ENCODE results near the gene PLCG1. TPM values are rescaled to one million over a fixed set of nuclear protein-coding genes. Genes with fewer than 3 reads are reported as not detected.

The PLCG1 gene
- total RNA-seq, 2 experiments from 2014 or later: 387 to 404 TPM

DNA sequence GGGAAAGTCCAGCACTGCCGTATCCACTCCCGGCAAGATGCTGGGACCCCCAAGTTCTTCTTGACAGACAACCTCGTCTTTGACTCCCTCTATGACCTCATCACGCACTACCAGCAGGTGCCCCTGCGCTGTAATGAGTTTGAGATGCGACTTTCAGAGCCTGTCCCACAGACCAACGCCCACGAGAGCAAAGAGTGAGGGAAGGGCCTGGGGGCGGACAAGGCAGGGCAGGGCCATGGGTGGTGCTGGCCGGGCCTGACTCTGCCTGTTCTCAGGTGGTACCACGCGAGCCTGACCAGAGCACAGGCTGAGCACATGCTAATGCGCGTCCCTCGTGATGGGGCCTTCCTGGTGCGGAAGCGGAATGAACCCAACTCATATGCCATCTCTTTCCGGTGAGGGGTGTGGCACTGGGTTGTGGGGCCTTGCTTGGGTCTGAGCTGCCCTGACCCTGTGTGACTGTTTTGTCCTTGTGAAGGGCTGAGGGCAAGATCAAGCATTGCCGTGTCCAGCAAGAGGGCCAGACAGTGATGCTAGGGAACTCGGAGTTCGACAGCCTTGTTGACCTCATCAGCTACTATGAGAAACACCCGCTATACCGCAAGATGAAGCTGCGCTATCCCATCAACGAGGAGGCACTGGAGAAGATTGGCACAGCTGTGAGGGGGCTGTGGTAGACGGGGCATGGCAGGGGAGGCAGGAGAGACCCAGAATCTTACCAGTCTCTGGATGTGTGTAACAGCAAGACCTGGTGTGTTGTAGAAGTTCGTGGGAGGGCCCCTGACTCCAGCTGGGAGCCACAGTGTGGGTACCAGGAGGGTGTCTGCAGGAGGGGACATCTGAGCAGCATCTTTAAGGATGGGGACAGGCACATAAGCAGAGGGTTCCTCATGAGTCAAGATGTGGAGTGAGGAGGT is 29.1 kb downstream of the PLCG1 start:
- Histone ChIP-seq H3K27ac (ENCODE audit: low read depth in 1 of 2, low read length in 2 of 2) (peak overlapping the region; percentile 3 to 44), H3K4me3 (ENCODE audit: low read length) (no peak overlapping the region), H3K27me3 (ENCODE audit: control insufficient read depth in 1 of 2, insufficient read depth in 2 of 2, low read length in 2 of 2) (no peaks in the 10 kb centered on the region), H3K4me1 (ENCODE audit: insufficient read depth, low read length) (peaks cover 67% of the 10 kb centered on the region), H3K9me3 (ENCODE audit: control insufficient read depth in 1 of 2, insufficient read depth in 1 of 2, low read length in 2 of 2) (no peaks in the 10 kb centered on the region), H3K36me3 (ENCODE audit: insufficient read depth, low read length) (peaks cover 99% of the 10 kb centered on the region)
- H3K27ac Mint-ChIP-seq: peak overlapping the region; percentile 96
- CTCF ChIA-PET: interaction anchor here (1.8 kb wide), 1 partner anchor 31 kb away, joined by 5 read pairs; no protein-coding TSS in a partner anchor
- no peaks in the 10 kb centered on the region for H3K27me3 Mint-ChIP-seq
- H3K36me3 Mint-ChIP-seq (ENCODE audit: low read depth): peaks cover 96% of the 10 kb centered on the region
- POLR2A ChIA-PET: interaction anchor here (1.2 to 2.0 kb wide), 2 partner anchors 9 to 25 kb away, joined by 3 to 7 read pairs; no protein-coding TSS in a partner anchor
- ATAC-seq (ENCODE audit: poor library complexity) (no peak), DNase-seq (no peak)
- no peak for TF ChIP-seq CTCF (IDR thresholded peaks at IDR 0.05)
- no peaks in the 10 kb centered on the region for H3K9me3 Mint-ChIP-seq
- H3K4me3 Mint-ChIP-seq: no peak overlapping the region
- intact Hi-C loops (cut with DNase I, micrococcal nuclease): no loop called here
- H3K4me1 Mint-ChIP-seq (ENCODE audit: low read depth): peaks cover 48% of the 10 kb centered on the region

- Mint-ChIP-seq H3K4me3 (no peak overlapping the region), H3K36me3 (ENCODE audit: low read depth) (peaks cover 97% of the 10 kb centered on the region), H3K27me3 (no peaks in the 10 kb centered on the region), H3K9me3 (no peaks in the 10 kb centered on the region), H3K27ac (peak overlapping the region; percentile 96), H3K4me1 (ENCODE audit: low read depth) (peaks cover 41% of the 10 kb centered on the region)
- no peak overlapping the region for H3K4me3 ChIP-seq (ENCODE audit: low read length)
- H3K27me3 ChIP-seq (ENCODE audit: control insufficient read depth in 1 of 2, insufficient read depth in 2 of 2, low read length in 2 of 2): no peaks in the 10 kb centered on the region
- CTCF ChIA-PET: interaction anchor here (1.8 kb wide), 1 partner anchor 32 kb away, joined by 5 read pairs; no protein-coding TSS in a partner anchor
- peak overlapping the region in 1 of 2 donors; percentile 3 for H3K27ac ChIP-seq (ENCODE audit: low read depth in 1 of 2, low read length in 2 of 2)
- TF ChIP-seq CTCF (IDR thresholded peaks at IDR 0.05): no peak
- no peak for DNase-seq
- no peak for ATAC-seq (ENCODE audit: poor library complexity)
- no peaks in the 10 kb centered on the region for H3K9me3 ChIP-seq (ENCODE audit: control insufficient read depth in 1 of 2, insufficient read depth in 1 of 2, low read length in 2 of 2)
- POLR2A ChIA-PET: interaction anchor here (1.2 to 2.0 kb wide), 3 partner anchors 9 to 26 kb away, joined by 3 to 7 read pairs (median 3); no protein-coding TSS in a partner anchor
- peaks cover 61% of the 10 kb centered on the region for H3K4me1 ChIP-seq (ENCODE audit: insufficient read depth, low read length)
- intact Hi-C loops (cut with DNase I, micrococcal nuclease): no loop called here
- peaks cover 99% of the 10 kb centered on the region for H3K36me3 ChIP-seq (ENCODE audit: insufficient read depth, low read length)
Measured at GRCh38 chr20:41167118-41167470, 29.8 kb downstream of the PLCG1 start.

DNA sequence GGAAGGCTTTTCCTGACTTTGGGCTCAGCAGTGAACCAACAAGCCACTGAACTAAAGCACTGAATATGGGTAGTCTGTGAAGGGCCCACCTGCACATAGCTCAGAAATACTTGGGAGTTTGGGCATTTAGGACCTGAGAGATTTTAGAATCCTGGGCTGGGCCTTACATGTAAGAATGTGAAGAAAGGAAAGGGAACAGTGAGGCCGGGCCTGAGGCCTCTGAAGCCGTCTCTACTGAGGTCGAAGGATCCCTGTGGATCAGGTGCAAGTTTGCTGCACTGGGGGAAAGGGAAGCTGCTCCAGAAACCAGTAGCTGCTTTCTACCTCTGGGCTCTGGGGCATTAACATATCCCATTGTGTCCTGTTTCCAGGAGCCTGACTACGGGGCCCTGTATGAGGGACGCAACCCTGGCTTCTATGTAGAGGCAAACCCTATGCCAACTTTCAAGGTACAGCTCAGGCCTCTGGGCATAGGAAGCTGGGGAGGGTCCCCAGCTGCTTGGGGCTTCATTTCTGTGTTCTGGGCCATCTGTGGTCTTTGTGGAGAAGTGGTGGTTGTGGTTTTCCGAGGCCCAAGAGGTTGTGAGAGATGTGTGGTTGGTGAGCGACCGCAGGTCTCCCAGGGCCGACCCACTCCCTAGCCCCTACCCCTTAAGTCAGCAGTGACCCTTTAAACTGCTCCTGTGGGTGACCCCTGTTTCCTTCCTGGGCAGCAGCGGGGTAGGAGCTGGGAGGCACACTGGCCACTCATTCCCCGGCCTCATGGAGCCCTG is 30.3 kb downstream of the PLCG1 start:
- ChIA-PET CTCF (interaction anchor here (1.8 kb wide), 1 partner anchor 32 kb away, joined by 5 read pairs; no protein-coding TSS in a partner anchor), POLR2A (interaction anchor here (1.2 to 2.0 kb wide), 3 partner anchors 8 to 26 kb away, joined by 3 to 7 read pairs (median 3); no protein-coding TSS in a partner anchor)
- no peaks in the 10 kb centered on the region for H3K27me3 Mint-ChIP-seq
- Histone ChIP-seq H3K4me1 (ENCODE audit: insufficient read depth, low read length) (peaks cover 60% of the 10 kb centered on the region), H3K27ac (ENCODE audit: low read depth in 1 of 2, low read length in 2 of 2) (peak overlapping the region; percentile 23 to 58), H3K4me3 (ENCODE audit: low read length) (no peak overlapping the region), H3K27me3 (ENCODE audit: control insufficient read depth in 1 of 2, insufficient read depth in 2 of 2, low read length in 2 of 2) (no peaks in the 10 kb centered on the region), H3K9me3 (ENCODE audit: control insufficient read depth in 1 of 2, insufficient read depth in 1 of 2, low read length in 2 of 2) (no peaks in the 10 kb centered on the region), H3K36me3 (ENCODE audit: insufficient read depth, low read length) (peaks cover 99% of the 10 kb centered on the region)
- intact Hi-C loops (cut with DNase I, micrococcal nuclease): no loop called here
- DNase-seq (no peak), ATAC-seq (ENCODE audit: poor library complexity) (no peak)
- H3K27ac Mint-ChIP-seq: peak overlapping the region; percentile 96
- no peaks in the 10 kb centered on the region for H3K9me3 Mint-ChIP-seq
- H3K4me3 Mint-ChIP-seq: no peak overlapping the region
- H3K36me3 Mint-ChIP-seq (ENCODE audit: low read depth): peaks cover 97% of the 10 kb centered on the region
- no peak for TF ChIP-seq CTCF (IDR thresholded peaks at IDR 0.05)
- peaks cover 37% of the 10 kb centered on the region for H3K4me1 Mint-ChIP-seq (ENCODE audit: low read depth)
